NCI-H748 treated with DMSO at 0.1 percent for 48 hours (cell line): ENCODE results near the gene NPTXR.

Experiments used
- DNase-seq: peaks from one replicate; lab custom pipeline; 2025; lab: John Stamatoyannopoulos, UW

Gene NPTXR

GRCh38 chr22:38796262-38796957, 47.4 kb downstream of the NPTXR start:
- DNase-seq, result no peak

- DNase-seq, result no peak
These were observed 48.3 kb downstream of the NPTXR start for GRCh38 chr22:38795569-38795968.

- DNase-seq, result peak; percentile 92
These were observed 49.9 kb downstream of the NPTXR start, which contains the start of gene DNAL4 for GRCh38 chr22:38793721-38794466. Gene DNAL4 (minus strand): TSS chr22:38794143. CDS start chr22:38782731, 11,412 bp downstream.

GRCh38 chr22:38793317-38793716, 50.5 kb downstream of the NPTXR start:
- DNase-seq, result no peak

GRCh38 chr22:38792833-38793232, 51.0 kb downstream of the NPTXR start:
- DNase-seq, result no peak

- DNase-seq, result no peak
These were observed 54.2 kb downstream of the NPTXR start for GRCh38 chr22:38789606-38790005.

- DNase-seq, result no peak
These were observed 55.0 kb downstream of the NPTXR start for GRCh38 chr22:38788846-38789245.

- no peak for DNase-seq
These were observed 55.6 kb downstream of the NPTXR start for GRCh38 chr22:38788021-38788816.

GRCh38 chr22:38786631-38787030, 57.2 kb downstream of the NPTXR start:
- no peak for DNase-seq

GRCh38 chr22:38784856-38785255, 59.0 kb downstream of the NPTXR start:
- DNase-seq, result no peak

- no peak for DNase-seq
These were observed 59.8 kb downstream of the NPTXR start for GRCh38 chr22:38784035-38784434.

- DNase-seq, result no peak
These were observed 60.7 kb downstream of the NPTXR start for GRCh38 chr22:38783095-38783615.

GRCh38 chr22:38782402-38783094, 61.3 kb downstream of the NPTXR start:
- DNase-seq, result no peak

- no peak for DNase-seq
These were observed 62.8 kb downstream of the NPTXR start for GRCh38 chr22:38781033-38781432.

GRCh38 chr22:38777087-38777671, 66.6 kb downstream of the NPTXR start:
- DNase-seq, result no peak

GRCh38 chr22:38776086-38776485, 67.7 kb downstream of the NPTXR start:
- DNase-seq, result no peak

GRCh38 chr22:38775656-38776055, 68.2 kb downstream of the NPTXR start:
- DNase-seq, result no peak

- DNase-seq, result no peak
These were observed 69.2 kb downstream of the NPTXR start for GRCh38 chr22:38774496-38775166.

GRCh38 chr22:38773363-38773946, 70.4 kb downstream of the NPTXR start:
- DNase-seq, result no peak

- DNase-seq, result no peak
These were observed 71.3 kb downstream of the NPTXR start for GRCh38 chr22:38772623-38772873.
